BJ (cell line): ENCODE measurements around the gene TPT1. TPM values are rescaled to one million over a fixed set of nuclear protein-coding genes. Genes with fewer than 3 reads are reported as not detected.
"Not testable (repeated sequence)": the region's sequence is repeated elsewhere in the genome, so short reads cannot be mapped to it uniquely, and the experiment has no call there.

Source experiments
- CTCF ChIA-PET: fragments of 350-600 bp; formaldehyde crosslinking; extraction: SDS; loops from one replicate; lab custom pipeline; 2021; ENCODE audit warnings: antibody characterized with exemption, inconsistent platforms; lab: Yijun Ruan, JAX
- POLR2A ChIA-PET: fragments of 300-600 bp; sonication (Branson Sonifier 250); formaldehyde crosslinking; extraction: SDS; loops from one replicate; lab custom pipeline; 2021; ENCODE audit warnings: antibody characterized with exemption; lab: Charles Lee
- DNase-seq: peaks from one replicate; pipeline ENCODE4 v3.0.0-alpha.2; 2011; ENCODE audit warnings: low read depth
- H3K27me3 ChIP-seq: 2 replicates; pipeline ENCODE4 v1.6.0; 2011; ENCODE audit warnings: low read length; ENCODE audit not compliant: control insufficient read depth, insufficient read depth
- H3K36me3 ChIP-seq: 2 replicates; pipeline ENCODE4 v1.5.1; 2011; ENCODE audit warnings: low read length; ENCODE audit not compliant: control insufficient read depth, insufficient read depth
- H3K4me3 ChIP-seq: 2 replicates; pipeline ENCODE4 v1.5.1; 2011; ENCODE audit warnings: low read depth, mild to moderate bottlenecking, control low read depth, low read length
- polyA plus RNA-seq: library from polyadenylated mRNA; depleted of rRNA; stranded (reverse); fragments of >200 nt; gene quantifications from 2 replicates; pipeline ENCODE4 v1.2.3, GENCODE V29; 2011
- TF ChIP-seq, protein P1 (sequence below): IDR thresholded peaks from 2 replicates; pipeline ENCODE4 v1.5.1; 2011; ENCODE audit warnings: low read depth, mild to moderate bottlenecking, control low read depth, inconsistent platforms, low read length, moderate library complexity; ENCODE audit not compliant: insufficient read depth

The TPT1 gene
- polyA plus RNA-seq, 1 experiment = 2,445 TPM

DNA sequence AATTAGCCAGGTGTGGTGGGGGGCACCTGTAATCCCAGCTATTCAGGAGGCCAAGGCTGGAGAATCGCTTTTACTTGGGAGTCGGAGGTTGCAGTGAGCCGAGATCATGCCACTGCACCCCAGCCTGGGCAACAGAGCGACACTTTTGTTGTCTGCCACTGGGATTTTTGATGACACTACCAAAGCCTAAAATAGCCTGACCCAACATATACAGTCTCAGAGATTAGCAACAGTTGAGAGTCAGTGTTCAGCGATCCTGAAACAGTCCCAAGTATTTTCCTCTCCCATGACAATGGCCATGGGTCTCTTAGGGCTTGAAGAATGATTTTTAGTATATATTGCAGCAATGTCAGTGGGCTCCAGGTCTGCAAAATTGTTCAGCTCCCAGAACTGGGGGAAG is 44.3 kb upstream of the TPT1 start:
- H3K27me3 ChIP-seq = no peaks in the 10 kb centered on the region
- POLR2A ChIA-PET = no interaction called here
- H3K36me3 ChIP-seq = no peaks in the 10 kb centered on the region
- TF ChIP-seq, protein P1, sequence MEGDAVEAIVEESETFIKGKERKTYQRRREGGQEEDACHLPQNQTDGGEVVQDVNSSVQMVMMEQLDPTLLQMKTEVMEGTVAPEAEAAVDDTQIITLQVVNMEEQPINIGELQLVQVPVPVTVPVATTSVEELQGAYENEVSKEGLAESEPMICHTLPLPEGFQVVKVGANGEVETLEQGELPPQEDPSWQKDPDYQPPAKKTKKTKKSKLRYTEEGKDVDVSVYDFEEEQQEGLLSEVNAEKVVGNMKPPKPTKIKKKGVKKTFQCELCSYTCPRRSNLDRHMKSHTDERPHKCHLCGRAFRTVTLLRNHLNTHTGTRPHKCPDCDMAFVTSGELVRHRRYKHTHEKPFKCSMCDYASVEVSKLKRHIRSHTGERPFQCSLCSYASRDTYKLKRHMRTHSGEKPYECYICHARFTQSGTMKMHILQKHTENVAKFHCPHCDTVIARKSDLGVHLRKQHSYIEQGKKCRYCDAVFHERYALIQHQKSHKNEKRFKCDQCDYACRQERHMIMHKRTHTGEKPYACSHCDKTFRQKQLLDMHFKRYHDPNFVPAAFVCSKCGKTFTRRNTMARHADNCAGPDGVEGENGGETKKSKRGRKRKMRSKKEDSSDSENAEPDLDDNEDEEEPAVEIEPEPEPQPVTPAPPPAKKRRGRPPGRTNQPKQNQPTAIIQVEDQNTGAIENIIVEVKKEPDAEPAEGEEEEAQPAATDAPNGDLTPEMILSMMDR = no peak
- CTCF ChIA-PET = interaction anchor here (0.9 to 1.4 kb wide), 3 partner anchors 9 to 14 kb away, joined by 3 to 7 read pairs (median 3); no protein-coding TSS in a partner anchor
- no peak for DNase-seq
- no peak overlapping the region for H3K4me3 ChIP-seq

DNA sequence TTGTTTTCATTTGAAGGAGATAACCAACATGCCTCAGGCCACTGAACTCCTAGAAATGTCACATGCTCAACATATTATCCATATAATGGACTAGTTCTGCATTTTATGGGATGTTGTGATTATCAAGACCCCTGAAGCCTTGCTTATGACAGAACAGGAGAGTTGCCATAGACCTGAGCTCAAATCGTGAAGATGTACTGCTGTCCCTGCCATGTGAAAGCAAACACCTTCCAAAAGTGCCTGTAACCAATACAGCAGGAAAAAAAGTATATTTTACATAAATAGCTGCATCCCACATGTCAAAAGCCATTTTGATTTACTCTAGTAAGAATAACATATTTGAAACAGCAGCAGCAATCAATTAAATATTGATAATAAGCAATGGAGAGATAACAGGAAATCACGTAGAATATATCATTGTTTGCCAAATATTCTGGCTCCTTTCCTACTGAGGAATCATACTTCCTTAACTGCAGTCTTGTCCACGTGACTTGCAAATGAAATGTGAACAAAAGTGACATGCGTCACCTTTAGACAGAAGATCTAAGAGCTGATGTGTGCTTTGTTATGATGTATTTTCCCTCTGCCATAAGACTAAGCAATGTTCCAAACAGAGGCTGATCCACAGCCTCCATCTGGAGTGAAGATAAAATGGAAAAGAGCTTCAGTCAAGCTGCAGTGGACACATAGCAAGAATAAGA is 43.6 kb upstream of the TPT1 start:
- POLR2A ChIA-PET = no interaction called here
- no peaks in the 10 kb centered on the region for H3K36me3 ChIP-seq
- TF ChIP-seq, protein P1 = no peak
- no peak overlapping the region for H3K4me3 ChIP-seq
- no peak for DNase-seq
- CTCF ChIA-PET = interaction anchor here (0.9 to 1.4 kb wide), 2 partner anchors 9 to 12 kb away, joined by 3 to 7 read pairs; no protein-coding TSS in a partner anchor
- H3K27me3 ChIP-seq = no peaks in the 10 kb centered on the region

DNA sequence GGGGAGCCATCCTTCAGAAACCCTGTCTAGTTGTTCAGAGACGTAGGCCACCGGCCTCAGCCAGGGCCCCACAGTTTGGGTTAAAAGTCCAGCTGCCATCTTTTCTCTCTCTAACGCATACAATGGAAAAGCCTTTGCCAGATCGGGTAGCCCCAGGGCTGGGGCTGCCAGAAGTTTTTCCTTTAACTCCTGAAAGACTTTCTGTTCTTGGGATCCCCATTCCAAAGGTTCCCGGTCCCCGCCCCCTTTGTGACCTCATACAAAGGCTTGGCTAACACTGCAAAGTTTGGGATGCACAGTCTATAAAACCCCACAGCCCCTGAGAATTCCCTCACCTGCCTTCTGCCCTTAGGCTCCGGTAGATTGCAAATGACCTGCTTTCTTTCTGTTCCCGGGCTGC is 41.8 kb upstream of the TPT1 start:
- POLR2A ChIA-PET, H3K36me3 ChIP-seq, H3K4me3 ChIP-seq, DNase-seq, H3K27me3 ChIP-seq: not testable (repeated sequence)
- CTCF ChIA-PET = interaction anchor here (0.6 kb wide), 1 partner anchor 12 kb away, joined by 3 read pairs; no protein-coding TSS in a partner anchor

DNA sequence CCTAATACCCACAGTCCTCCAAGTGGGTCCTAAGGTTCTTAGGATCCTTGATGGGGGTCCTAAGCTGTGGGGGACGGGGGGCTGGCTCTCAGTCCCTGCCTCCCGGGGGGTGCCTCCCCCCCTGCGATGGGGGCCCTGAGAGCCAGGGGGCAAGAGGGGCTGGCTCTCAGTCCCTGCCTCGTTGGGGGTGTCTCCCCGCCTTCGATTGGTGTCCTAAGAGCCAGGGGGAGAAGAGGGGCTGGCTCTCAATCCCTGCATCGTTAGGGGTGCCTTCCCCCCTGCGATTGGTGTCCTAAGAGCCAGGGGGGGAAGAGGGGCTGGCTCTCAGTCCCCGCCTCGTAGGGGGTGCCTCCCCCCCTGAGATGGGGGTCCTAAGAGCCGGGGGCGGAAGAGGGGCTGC is 40.2 kb upstream of the TPT1 start:
- CTCF ChIA-PET = interaction anchor here (0.7 kb wide), 1 partner anchor 13 kb away, joined by 3 read pairs; no protein-coding TSS in a partner anchor
- POLR2A ChIA-PET = no interaction called here
- DNase-seq = no peak
- TF ChIP-seq, protein P1 = no peak
- no peak overlapping the region for H3K4me3 ChIP-seq
- H3K36me3 ChIP-seq = no peaks in the 10 kb centered on the region
- no peaks in the 10 kb centered on the region for H3K27me3 ChIP-seq

DNA sequence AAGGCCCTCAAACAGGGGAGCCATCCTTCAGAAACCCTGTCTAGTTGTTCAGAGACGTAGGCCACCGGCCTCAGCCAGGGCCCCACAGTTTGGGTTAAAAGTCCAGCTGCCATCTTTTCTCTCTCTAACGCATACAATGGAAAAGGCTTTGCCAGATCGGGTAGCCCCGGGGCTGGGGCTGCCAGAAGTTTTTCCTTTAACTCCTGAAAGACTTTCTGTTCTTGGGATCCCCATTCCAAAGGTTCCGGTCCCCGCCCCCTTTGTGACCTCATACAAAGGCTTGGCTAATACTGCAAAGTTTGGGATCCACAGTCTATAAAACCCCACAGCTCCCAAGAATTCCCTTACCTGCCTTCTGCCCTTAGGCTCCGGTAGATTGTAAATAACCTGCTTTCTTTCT is 39.7 kb upstream of the TPT1 start:
- H3K36me3 ChIP-seq, H3K4me3 ChIP-seq, DNase-seq, POLR2A ChIA-PET, H3K27me3 ChIP-seq: not testable (repeated sequence)
- CTCF ChIA-PET = interaction anchor here (0.7 kb wide), 1 partner anchor 13 kb away, joined by 3 read pairs; no protein-coding TSS in a partner anchor

DNA sequence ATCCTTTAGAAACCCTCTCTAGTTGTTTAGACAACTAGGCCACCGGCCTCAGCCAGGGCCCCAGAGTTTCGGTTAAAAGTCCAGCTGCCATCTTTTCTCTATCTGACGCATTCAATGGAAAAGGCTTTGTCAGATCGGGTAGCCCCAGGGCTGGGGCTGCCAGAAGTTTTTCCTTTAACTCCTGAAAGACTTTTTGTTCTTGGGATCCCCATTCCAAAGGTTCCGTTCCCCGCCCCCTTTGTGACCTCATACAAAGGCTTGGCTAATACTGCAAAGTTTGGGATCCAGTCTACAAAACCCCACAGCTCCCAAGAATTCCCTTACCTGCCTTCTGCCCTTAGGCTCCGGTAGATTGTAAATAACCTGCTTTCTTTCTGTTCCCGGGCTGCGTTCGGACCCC is 38.5 kb upstream of the TPT1 start:
- POLR2A ChIA-PET, H3K36me3 ChIP-seq, H3K27me3 ChIP-seq, H3K4me3 ChIP-seq, DNase-seq, CTCF ChIA-PET: not testable (repeated sequence)

DNA sequence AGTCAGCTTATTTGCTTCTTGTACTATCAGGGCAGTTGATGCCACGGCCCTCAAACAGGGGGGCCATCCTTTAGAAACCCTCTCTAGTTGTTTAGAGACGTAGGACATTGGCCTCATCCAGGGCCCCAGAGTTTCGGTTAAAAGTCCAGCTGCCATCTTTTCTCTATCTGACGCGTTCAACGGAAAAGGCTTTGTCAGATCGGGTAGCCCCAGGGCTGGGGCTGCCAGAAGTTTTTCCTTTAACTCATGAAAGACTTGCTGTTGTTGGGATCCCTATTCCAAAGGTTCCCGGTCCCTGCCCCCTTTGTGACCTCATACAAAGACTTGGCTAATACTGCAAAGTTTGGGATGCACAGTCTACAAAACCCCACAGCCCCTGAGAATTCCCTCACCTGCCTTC is 37.8 kb upstream of the TPT1 start:
- H3K27me3 ChIP-seq, POLR2A ChIA-PET, CTCF ChIA-PET, H3K36me3 ChIP-seq, DNase-seq, H3K4me3 ChIP-seq: not testable (repeated sequence)

DNA sequence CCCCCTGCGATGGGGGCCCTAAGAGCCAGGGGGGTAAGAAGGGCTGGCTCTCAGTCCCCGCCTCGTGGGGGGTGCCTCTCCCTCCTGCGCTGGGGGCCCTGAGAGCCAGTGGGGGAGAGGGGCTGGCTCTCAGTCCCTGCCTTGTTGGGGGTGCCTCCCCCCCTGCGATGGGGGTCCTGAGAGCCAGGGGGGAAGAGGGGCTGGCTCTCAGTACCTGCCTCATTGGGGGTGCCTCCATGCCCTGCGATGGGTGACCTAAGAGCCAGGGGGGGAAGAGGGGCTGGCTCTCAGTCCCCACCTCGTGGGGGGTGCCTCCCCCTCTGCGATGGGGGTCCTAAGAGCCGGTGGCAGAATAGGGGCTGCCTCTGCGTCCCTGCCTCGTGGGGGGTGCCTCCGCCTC is 36.3 kb upstream of the TPT1 start:
- CTCF ChIA-PET, DNase-seq, H3K27me3 ChIP-seq, H3K4me3 ChIP-seq, H3K36me3 ChIP-seq, POLR2A ChIA-PET: not testable (repeated sequence)

DNA sequence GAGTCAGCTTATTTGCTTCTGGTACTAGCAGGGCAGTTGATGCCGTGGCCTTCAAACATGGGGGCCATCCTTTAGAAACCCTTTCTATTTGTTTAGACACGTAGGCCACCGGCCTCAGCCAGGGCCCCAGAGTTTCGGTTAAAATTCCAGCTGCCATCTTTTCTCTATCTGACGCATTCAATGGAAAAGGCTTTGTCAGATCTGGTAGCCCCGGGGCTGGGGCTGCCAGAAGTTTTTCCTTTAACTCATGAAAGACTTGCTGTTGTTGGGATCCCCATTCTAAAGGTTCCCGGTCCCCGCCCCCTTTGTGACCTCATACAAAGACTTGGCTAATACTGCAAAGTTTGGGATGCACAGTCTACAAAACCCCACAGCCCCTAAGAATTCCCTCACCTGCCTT is 35.7 kb upstream of the TPT1 start:
- DNase-seq, CTCF ChIA-PET, POLR2A ChIA-PET, H3K36me3 ChIP-seq, H3K27me3 ChIP-seq, H3K4me3 ChIP-seq: not testable (repeated sequence)
